ENCODE data around the gene ABLIM3. TPM values are rescaled to one million over a fixed set of nuclear protein-coding genes. Genes with fewer than 3 reads are reported as not detected.

Gene ABLIM3
- total and polyA plus RNA-seq, 10 of the 15 experiments (the other 5 are each of a cell fraction or from before 2014, with no cell fraction given), result 0.03 TPM; not detected in 9

- no peak overlapping the region for H3K27ac ChIP-seq (ENCODE audit: control insufficient read depth, insufficient read depth)
- no peaks in the 10 kb centered on the region for H4K20me1 ChIP-seq (ENCODE audit: control insufficient read depth, insufficient read depth)
- H3K36me3 ChIP-seq (ENCODE audit: control insufficient read depth in 2 of 2, insufficient read depth in 2 of 2, low read length in 1 of 2), result no peaks in the 10 kb centered on the region
- RAD21 ChIA-PET (ENCODE audit: unreplicated experiment), result no interaction called here
- H3K4me2 ChIP-seq (ENCODE audit: control insufficient read depth, insufficient read depth), result no peak overlapping the region
- intact Hi-C loops (cut with micrococcal nuclease; ENCODE audit: unreplicated experiment) (no loop called here), in situ Hi-C loops (cut with MboI) (no loop called here)
- H3K9ac ChIP-seq (ENCODE audit: control insufficient read depth, insufficient read depth, low read length), result no peak overlapping the region
- H3K4me3 ChIP-seq, result no peak overlapping the region
- WGBS (ENCODE audit: insufficient coverage, insufficient replicate concordance, low lambda C conversion rate, missing lambda C conversion rate), result 33% methylated on average over 3 of the region's 3 CpGs
- H2AFZ ChIP-seq (ENCODE audit: control insufficient read depth, low read depth, low read length), result no peak overlapping the region
- CTCF ChIA-PET, result interaction anchor here (1.2 kb wide), 1 partner anchor 26 kb away, joined by 4 read pairs; no protein-coding TSS in a partner anchor
- H3K79me2 ChIP-seq (ENCODE audit: control insufficient read depth, insufficient read depth, low read length), result no peaks in the 10 kb centered on the region
- FAIRE-seq (no peak), ATAC-seq (no peak), DNase-seq (ENCODE audit: low read depth, low spot score) (no peak)
- no TSS peak for BruUV-seq (replicated peaks)
- no peaks in the 10 kb centered on the region for H3K9me3 ChIP-seq (replicated peaks; ENCODE audit: control insufficient read depth, insufficient read depth, low read length)
- no peaks in the 10 kb centered on the region for H3K4me1 ChIP-seq (ENCODE audit: control insufficient read depth, insufficient read depth, low read length)
- H3K27me3 ChIP-seq (replicated peaks in 1 of 2; ENCODE audit: control insufficient read depth in 2 of 2, insufficient read depth in 2 of 2, low read length in 1 of 2), result no peaks in the 10 kb centered on the region; a peak in 3 of 4 replicates
- SMC1A ChIA-PET (ENCODE audit: uncharacterized antibody, unreplicated experiment), result no interaction called here
- POLR2A ChIA-PET, result no interaction called here
- TF ChIP-seq CBX3 (IDR thresholded peaks at IDR 0.05; ENCODE audit: borderline replicate concordance, low read depth), result no peak
- no peak for TF ChIP-seq HDGF (IDR thresholded peaks at IDR 0.05)
- no peak for TF ChIP-seq ATF3 (IDR thresholded peaks at IDR 0.05; ENCODE audit: borderline replicate concordance, extremely low read depth, low read depth, low read length)
- TF ChIP-seq YBX1 (IDR thresholded peaks at IDR 0.05), result no peak
- no peak for TF ChIP-seq POLR2AphosphoS5 (IDR thresholded peaks at IDR 0.05; ENCODE audit: low read length)
- TF ChIP-seq RCOR1 (conservative IDR thresholded peaks at IDR 0.05; ENCODE audit: low read depth, low read length), result no peak
- TF ChIP-seq ETV6 (conservative IDR thresholded peaks at IDR 0.05 in 1 of 2, IDR thresholded peaks at IDR 0.05 in 1 of 2; ENCODE audit: borderline replicate concordance in 1 of 2, low read depth in 1 of 2), result no peak
- no peak for TF ChIP-seq ZSCAN29 (IDR thresholded peaks at IDR 0.05)
- no peak for TF ChIP-seq ZNF687 (IDR thresholded peaks at IDR 0.05)
- TF ChIP-seq NR2F1 (conservative IDR thresholded peaks at IDR 0.05), result no peak
- no peak for TF ChIP-seq ZZZ3 (IDR thresholded peaks at IDR 0.05; ENCODE audit: control insufficient read depth, insufficient read length, low read depth)
- TF ChIP-seq SMAD1 (IDR thresholded peaks at IDR 0.05; ENCODE audit: low read depth, partially characterized antibody), result no peak
- TF ChIP-seq SRF (IDR thresholded peaks at IDR 0.05; ENCODE audit: low read depth in 2 of 2, low read length in 2 of 2), result no peak
- TF ChIP-seq, protein P1, sequence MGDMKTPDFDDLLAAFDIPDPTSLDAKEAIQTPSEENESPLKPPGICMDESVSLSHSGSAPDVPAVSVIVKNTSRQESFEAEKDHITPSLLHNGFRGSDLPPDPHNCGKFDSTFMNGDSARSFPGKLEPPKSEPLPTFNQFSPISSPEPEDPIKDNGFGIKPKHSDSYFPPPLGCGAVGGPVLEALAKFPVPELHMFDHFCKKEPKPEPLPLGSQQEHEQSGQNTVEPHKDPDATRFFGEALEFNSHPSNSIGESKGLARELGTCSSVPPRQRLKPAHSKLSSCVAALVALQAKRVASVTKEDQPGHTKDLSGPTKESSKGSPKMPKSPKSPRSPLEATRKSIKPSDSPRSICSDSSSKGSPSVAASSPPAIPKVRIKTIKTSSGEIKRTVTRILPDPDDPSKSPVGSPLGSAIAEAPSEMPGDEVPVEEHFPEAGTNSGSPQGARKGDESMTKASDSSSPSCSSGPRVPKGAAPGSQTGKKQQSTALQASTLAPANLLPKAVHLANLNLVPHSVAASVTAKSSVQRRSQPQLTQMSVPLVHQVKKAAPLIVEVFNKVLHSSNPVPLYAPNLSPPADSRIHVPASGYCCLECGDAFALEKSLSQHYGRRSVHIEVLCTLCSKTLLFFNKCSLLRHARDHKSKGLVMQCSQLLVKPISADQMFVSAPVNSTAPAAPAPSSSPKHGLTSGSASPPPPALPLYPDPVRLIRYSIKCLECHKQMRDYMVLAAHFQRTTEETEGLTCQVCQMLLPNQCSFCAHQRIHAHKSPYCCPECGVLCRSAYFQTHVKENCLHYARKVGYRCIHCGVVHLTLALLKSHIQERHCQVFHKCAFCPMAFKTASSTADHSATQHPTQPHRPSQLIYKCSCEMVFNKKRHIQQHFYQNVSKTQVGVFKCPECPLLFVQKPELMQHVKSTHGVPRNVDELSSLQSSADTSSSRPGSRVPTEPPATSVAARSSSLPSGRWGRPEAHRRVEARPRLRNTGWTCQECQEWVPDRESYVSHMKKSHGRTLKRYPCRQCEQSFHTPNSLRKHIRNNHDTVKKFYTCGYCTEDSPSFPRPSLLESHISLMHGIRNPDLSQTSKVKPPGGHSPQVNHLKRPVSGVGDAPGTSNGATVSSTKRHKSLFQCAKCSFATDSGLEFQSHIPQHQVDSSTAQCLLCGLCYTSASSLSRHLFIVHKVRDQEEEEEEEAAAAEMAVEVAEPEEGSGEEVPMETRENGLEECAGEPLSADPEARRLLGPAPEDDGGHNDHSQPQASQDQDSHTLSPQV (IDR thresholded peaks at IDR 0.05), result no peak
- no peak for TF ChIP-seq NFYA (IDR thresholded peaks at IDR 0.05; ENCODE audit: borderline replicate concordance, low read depth, low read length)
- TF ChIP-seq ASH2L (IDR thresholded peaks at IDR 0.05; ENCODE audit: borderline replicate concordance, low read depth), result no peak
Observed at GRCh38 chr5:149185067-149185466, 43.8 kb downstream of the ABLIM3 start.
